Trophoblast cell (in vitro differentiated cells and primary cell): ENCODE measurements around the gene FBXO31.

Experiments used
- DNase-seq, 2 donors: peaks; one replicate each; pipeline ENCODE4 v3.0.0-alpha.2; 2016
- H2AFZ ChIP-seq: 2 replicates; pipeline ENCODE4 v1.6.1; 2013; ENCODE audit warnings: low read length, moderate library complexity, mild to moderate bottlenecking; ENCODE audit not compliant: insufficient read depth, poor library complexity
- H2AK5ac ChIP-seq: 2 replicates; pipeline ENCODE4 v1.6.1; 2013; ENCODE audit warnings: mild to moderate bottlenecking, low read length
- H2BK120ac ChIP-seq: 2 replicates; pipeline ENCODE4 v1.6.1; 2013; ENCODE audit warnings: low read length, mild to moderate bottlenecking, moderate library complexity; ENCODE audit not compliant: insufficient read depth, poor library complexity
- H2BK12ac ChIP-seq: 2 replicates; pipeline ENCODE4 v1.6.1; 2013; ENCODE audit warnings: mild to moderate bottlenecking, low read length, moderate library complexity
- H2BK5ac ChIP-seq: 2 replicates; pipeline ENCODE4 v1.6.1; 2013; ENCODE audit warnings: low read length, low read depth, moderate library complexity, mild to moderate bottlenecking; ENCODE audit not compliant: poor library complexity
- H3K14ac ChIP-seq: 2 replicates; pipeline ENCODE4 v1.6.1; 2013; ENCODE audit warnings: mild to moderate bottlenecking, low read length
- H3K18ac ChIP-seq: 2 replicates; pipeline ENCODE4 v1.6.1; 2013; ENCODE audit warnings: mild to moderate bottlenecking, low read length
- H3K23ac ChIP-seq: 2 replicates; pipeline ENCODE4 v1.6.1; 2013; ENCODE audit warnings: low read length
- H3K27ac ChIP-seq: 2 replicates; pipeline ENCODE4 v1.5.1; 2013; ENCODE audit warnings: low read depth, mild to moderate bottlenecking, inconsistent platforms, low read length, moderate library complexity
- H3K27me3 ChIP-seq: 2 replicates; pipeline ENCODE4 v1.6.1; 2013; ENCODE audit warnings: inconsistent platforms, mild to moderate bottlenecking, low read length, moderate library complexity; ENCODE audit not compliant: insufficient read depth
- H3K36me3 ChIP-seq, 2 experiments: 1 replicate in 1 of 2; 2 replicates in 1 of 2; pipeline ENCODE4 v1.6.1; 2013; ENCODE audit warnings: low read length in 2 of 2, mild to moderate bottlenecking in 2 of 2, moderate library complexity in 1 of 2; ENCODE audit not compliant: insufficient read depth in 2 of 2, control insufficient read depth in 1 of 2
- H3K4ac ChIP-seq: 2 replicates; pipeline ENCODE4 v1.6.1; 2013; ENCODE audit warnings: low read depth, mild to moderate bottlenecking, low read length, moderate library complexity
- H3K4me1 ChIP-seq, 2 experiments: 1 replicate in 1 of 2; 2 replicates in 1 of 2; pipeline ENCODE4 v1.6.1; 2013; ENCODE audit warnings: low read length in 2 of 2, mild to moderate bottlenecking in 2 of 2, moderate library complexity in 1 of 2; ENCODE audit not compliant: insufficient read depth in 2 of 2, control insufficient read depth in 1 of 2
- H3K4me2 ChIP-seq: 2 replicates; pipeline ENCODE4 v1.6.1; 2013; ENCODE audit warnings: inconsistent platforms, mild to moderate bottlenecking, low read length, moderate library complexity
- H3K4me3 ChIP-seq: 2 replicates; pipeline ENCODE4 v1.5.1; 2013; ENCODE audit warnings: mild to moderate bottlenecking, low read depth, low read length, inconsistent platforms
- H3K79me1 ChIP-seq: one replicate; pipeline ENCODE4 v1.6.1; 2013; ENCODE audit warnings: low read length
- H3K79me2 ChIP-seq: 2 replicates; pipeline ENCODE4 v1.6.1; 2013; ENCODE audit warnings: low read length, mild to moderate bottlenecking; ENCODE audit not compliant: control insufficient read depth, insufficient read depth, poor library complexity
- H3K9ac ChIP-seq: 2 replicates; pipeline ENCODE4 v1.6.1; 2013; ENCODE audit warnings: mild to moderate bottlenecking, low read length
- H3K9me3 ChIP-seq: 2 replicates; pipeline ENCODE4 v1.6.1; 2013; ENCODE audit warnings: low read depth, mild to moderate bottlenecking, control low read depth, inconsistent platforms, low read length; ENCODE audit not compliant: insufficient read depth
- H4K12ac ChIP-seq: 2 replicates; pipeline ENCODE4 v1.6.1; 2013; ENCODE audit warnings: low read depth, mild to moderate bottlenecking, low read length, moderate library complexity
- H4K8ac ChIP-seq: 2 replicates; pipeline ENCODE4 v1.6.1; 2013; ENCODE audit warnings: low read depth, mild to moderate bottlenecking, low read length, moderate library complexity
- H4K91ac ChIP-seq: one replicate; pipeline ENCODE4 v1.6.1; 2013; ENCODE audit warnings: low read depth, mild to moderate bottlenecking, low read length, moderate library complexity
- WGBS: extraction: QIAGEN DNeasy Blood & Tissue Kit; methylation state at CpG from one replicate; pipeline ENCODE4 v1.1.7; 2013; ENCODE audit warnings: missing lambda C conversion rate; ENCODE audit not compliant: insufficient read length, insufficient coverage; ENCODE audit errors: extremely low coverage; 5-methylcytosine and 5-hydroxymethylcytosine counted together

Gene FBXO31

DNA sequence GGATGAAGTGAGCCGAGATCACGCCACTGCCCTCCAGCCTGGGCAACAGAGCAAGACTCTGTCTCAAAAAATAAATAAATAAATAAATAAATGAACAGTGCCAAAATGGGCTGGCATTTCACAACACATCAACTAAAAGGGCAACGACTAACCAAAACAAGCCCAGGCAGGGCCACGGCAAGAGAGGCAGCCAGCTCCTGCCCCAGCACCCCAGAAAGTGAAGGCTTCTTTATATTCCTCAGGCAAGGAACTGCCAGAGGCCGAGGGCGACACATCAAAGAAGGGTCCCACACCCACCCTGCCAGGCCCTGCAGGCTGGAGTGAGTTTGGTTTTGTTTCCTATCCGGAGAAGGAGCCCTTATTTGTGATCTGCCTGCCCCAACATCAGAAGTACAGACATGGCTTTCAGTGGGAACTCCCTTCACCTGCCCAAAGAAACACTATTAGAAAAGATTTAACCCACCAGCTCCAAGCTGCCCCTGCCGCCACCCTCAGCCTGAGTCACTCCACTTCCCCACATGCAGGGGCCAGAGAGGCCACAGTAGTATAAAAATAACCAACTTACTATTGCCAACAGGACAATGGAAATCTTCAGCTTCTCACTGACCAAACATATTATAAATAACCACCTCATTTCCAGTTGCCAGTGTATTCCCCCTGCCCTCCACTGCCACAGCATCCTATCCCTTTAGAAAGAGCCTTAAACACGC is 8.0 kb downstream of the FBXO31 start:
- Histone ChIP-seq H3K18ac (no peak overlapping the region), H3K79me1 (no peaks in the 10 kb centered on the region), H3K27ac (no peak overlapping the region), H3K79me2 (no peaks in the 10 kb centered on the region), H2AK5ac (no peak overlapping the region), H3K27me3 (no peaks in the 10 kb centered on the region), H3K14ac (no peak overlapping the region), H4K12ac (no peak overlapping the region), H2BK5ac (no peak overlapping the region), H4K8ac (no peak overlapping the region), H3K9ac (no peak overlapping the region), H3K9me3 (peaks cover 2% of the 10 kb centered on the region), H3K23ac (no peak overlapping the region), H3K4me1 (peaks cover 0 to 10% of the 10 kb centered on the region in 2 experiments), H3K4me2 (no peak overlapping the region), H4K91ac (no peak overlapping the region), H3K4me3 (no peak overlapping the region), H2BK12ac (no peak overlapping the region), H3K4ac (no peak overlapping the region), H3K36me3 (peaks cover 0 to 2% of the 10 kb centered on the region in 2 experiments), H2BK120ac (no peak overlapping the region), H2AFZ (no peak overlapping the region)
- no CpG with 5 or more reads among the region's 9 CpGs for WGBS
- DNase-seq = no peak

DNA sequence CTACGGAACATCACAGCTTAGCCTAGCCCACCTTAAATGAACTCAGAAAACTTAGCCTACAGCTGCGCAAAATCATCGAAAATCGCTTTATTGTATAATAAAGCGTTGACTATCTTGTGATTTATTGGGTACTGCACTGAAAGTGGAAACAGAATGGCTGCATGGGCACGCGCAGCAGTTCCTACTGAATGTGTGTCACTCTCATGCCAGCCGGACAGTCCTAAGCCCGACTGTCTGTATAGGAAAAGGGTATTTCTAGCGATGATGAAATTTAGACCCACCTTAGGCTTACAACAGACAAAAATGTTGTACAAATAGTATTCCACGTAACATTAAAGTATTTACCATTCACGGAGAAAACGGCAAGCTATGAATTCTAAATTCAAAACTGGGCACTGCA is 9.3 kb downstream of the FBXO31 start:
- Histone ChIP-seq H2BK5ac (no peak overlapping the region), H4K12ac (no peak overlapping the region), H2AK5ac (no peak overlapping the region), H3K9ac (no peak overlapping the region), H3K23ac (no peak overlapping the region), H3K79me1 (no peaks in the 10 kb centered on the region), H2BK12ac (no peak overlapping the region), H2AFZ (no peak overlapping the region), H3K4me3 (no peak overlapping the region), H3K4me2 (no peak overlapping the region), H3K27me3 (no peaks in the 10 kb centered on the region), H3K9me3 (peaks cover 2% of the 10 kb centered on the region), H3K79me2 (no peaks in the 10 kb centered on the region), H3K4ac (no peak overlapping the region), H4K91ac (no peak overlapping the region), H3K18ac (no peak overlapping the region), H3K14ac (no peak overlapping the region), H2BK120ac (no peak overlapping the region), H4K8ac (no peak overlapping the region), H3K36me3 (peaks cover 0 to 2% of the 10 kb centered on the region in 2 experiments), H3K4me1 (peaks cover 0 to 10% of the 10 kb centered on the region in 2 experiments), H3K27ac (no peak overlapping the region)
- WGBS = no CpG with 5 or more reads among the region's 13 CpGs
- DNase-seq = no peak

DNA sequence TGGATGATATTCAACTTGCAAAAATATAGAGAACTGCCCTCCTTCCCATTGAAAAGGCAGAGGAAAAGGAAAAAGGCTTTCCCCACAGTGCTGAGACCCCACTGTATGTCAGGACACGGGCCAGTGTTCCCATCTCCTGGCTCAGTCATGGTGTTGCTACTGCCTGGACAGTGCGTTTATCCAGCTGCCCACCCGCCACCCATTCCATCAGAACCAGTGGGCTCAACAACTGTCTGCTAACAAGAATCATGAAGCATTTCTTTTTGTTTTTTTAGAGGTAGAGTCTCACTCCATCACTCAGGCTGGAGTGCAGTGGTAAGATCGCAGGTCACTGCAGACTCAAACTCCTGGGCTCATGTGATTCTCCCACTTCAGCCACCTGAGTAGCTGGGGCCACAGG is 11.3 kb downstream of the FBXO31 start:
- no peak overlapping the region for H3K18ac ChIP-seq
- H2AK5ac ChIP-seq = no peak overlapping the region
- H3K9ac ChIP-seq = no peak overlapping the region
- H4K91ac ChIP-seq = no peak overlapping the region
- H3K4me2 ChIP-seq = no peak overlapping the region
- H3K27ac ChIP-seq = no peak overlapping the region
- no peaks in the 10 kb centered on the region for H3K27me3 ChIP-seq
- H4K12ac ChIP-seq = no peak overlapping the region
- H2BK12ac ChIP-seq = no peak overlapping the region
- no peak overlapping the region for H3K14ac ChIP-seq
- H3K23ac ChIP-seq = no peak overlapping the region
- H3K79me2 ChIP-seq = no peaks in the 10 kb centered on the region
- H2BK5ac ChIP-seq = no peak overlapping the region
- H3K4me1 ChIP-seq = peaks cover 0 to 10% of the 10 kb centered on the region in 2 experiments
- no peak overlapping the region for H3K4ac ChIP-seq
- no peak overlapping the region for H2AFZ ChIP-seq
- DNase-seq = no peak
- no peaks in the 10 kb centered on the region for H3K9me3 ChIP-seq
- H3K79me1 ChIP-seq = no peaks in the 10 kb centered on the region
- H3K36me3 ChIP-seq = no peaks in the 10 kb centered on the region
- no peak overlapping the region for H3K4me3 ChIP-seq
- H2BK120ac ChIP-seq = no peak overlapping the region
- no CpG with 5 or more reads among the region's 4 CpGs for WGBS
- no peak overlapping the region for H4K8ac ChIP-seq

DNA sequence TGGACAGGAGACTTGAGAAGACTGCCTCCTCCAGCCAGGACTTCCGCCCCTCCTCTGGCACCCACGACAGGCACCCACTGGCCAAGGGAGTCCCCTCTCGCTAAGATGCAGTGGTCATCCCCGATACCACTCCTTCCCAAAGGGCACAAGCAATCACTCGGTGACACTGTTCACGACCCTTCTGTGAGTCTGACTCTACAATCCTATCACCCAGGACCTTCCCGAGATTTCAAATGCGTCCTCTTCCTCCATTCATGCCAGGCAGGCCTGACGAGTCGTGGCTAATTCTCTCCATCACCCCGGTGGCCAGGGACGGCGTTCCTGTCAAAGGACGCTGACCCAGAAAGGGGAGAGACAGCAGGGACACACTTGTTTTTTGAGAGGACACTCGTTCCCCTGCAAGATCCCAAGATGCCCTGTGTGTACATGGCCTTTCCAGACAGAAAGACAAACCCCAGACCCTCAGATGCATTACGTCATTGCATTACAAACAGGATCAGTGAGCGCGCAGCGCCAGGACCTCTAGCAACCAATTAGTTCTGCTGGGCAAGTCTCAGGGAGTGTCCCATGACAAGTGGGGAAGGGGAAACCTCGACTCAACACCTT is 12.2 kb downstream of the FBXO31 start:
- WGBS = no CpG with 5 or more reads among the region's 20 CpGs

More for the DNA sequence above, 12.2 kb downstream of the FBXO31 start:
- Histone ChIP-seq H3K36me3 (no peaks in the 10 kb centered on the region), H2BK12ac (no peak overlapping the region), H3K4me3 (no peak overlapping the region), H3K4ac (no peak overlapping the region), H4K12ac (no peak overlapping the region), H3K79me2 (no peaks in the 10 kb centered on the region), H4K8ac (no peak overlapping the region), H4K91ac (no peak overlapping the region), H3K79me1 (no peaks in the 10 kb centered on the region), H3K23ac (no peak overlapping the region), H3K18ac (no peak overlapping the region), H2BK5ac (no peak overlapping the region), H3K14ac (no peak overlapping the region), H3K4me2 (no peak overlapping the region), H3K9ac (no peak overlapping the region), H3K4me1 (peaks cover 0 to 10% of the 10 kb centered on the region in 2 experiments), H2BK120ac (no peak overlapping the region), H3K9me3 (no peaks in the 10 kb centered on the region), H3K27ac (no peak overlapping the region), H3K27me3 (no peaks in the 10 kb centered on the region), H2AK5ac (no peak overlapping the region), H2AFZ (no peak overlapping the region)
- DNase-seq = no peak
